ENCODE results near the gene PIEZO1. TPM values are rescaled to one million over a fixed set of nuclear protein-coding genes. Genes with fewer than 3 reads are reported as not detected.
A peak's percentile ranks its signal among the peaks of the same experiment; 100 is the strongest.

PIEZO1 gene
- polyA plus RNA-seq, 1 of the 3 experiments (the other 2 are of a cell fraction): 184 TPM

GRCh38 chr16:88681084-88681680, 103.8 kb downstream of the PIEZO1 start:
- Histone ChIP-seq H2AFZ (ENCODE audit: low read depth) (no peak overlapping the region), H3K4me2 (no peak overlapping the region), H3K27me3 (ENCODE audit: insufficient read depth) (no peaks in the 10 kb centered on the region), H4K20me1 (ENCODE audit: insufficient read depth) (no peaks in the 10 kb centered on the region), H3K4me1 (ENCODE audit: control insufficient read depth in 1 of 2, insufficient read depth in 2 of 2, low read depth in 1 of 2, low read length in 1 of 2) (peaks cover 5 to 10% of the 10 kb centered on the region in 2 experiments; a peak in 2 of 4 replicates), H3K9me3 (no peaks in the 10 kb centered on the region), H3K9ac (no peak overlapping the region), H3K4me3 (ENCODE audit: low read depth in 2 of 2, low read length in 1 of 2) (no peak overlapping the region), H3K27ac (ENCODE audit: low read depth in 2 of 2, low read length in 1 of 2) (no peak overlapping the region), H3K9me2 (no peaks in the 10 kb centered on the region), H3K36me3 (replicated peaks in 1 of 2; ENCODE audit: control insufficient read depth in 1 of 2, insufficient read depth in 2 of 2, low read length in 1 of 2) (no peaks in the 10 kb centered on the region), H3F3A (replicated peaks; ENCODE audit: insufficient read depth) (peaks cover 5% of the 10 kb centered on the region), H3K79me2 (ENCODE audit: insufficient read depth) (no peaks in the 10 kb centered on the region)
- ChIA-PET CTCF (interaction anchor here (1.8 kb wide), 1 partner anchor 28 kb away, joined by 3 read pairs; no protein-coding TSS in a partner anchor), POLR2A (no interaction called here)
- TF ChIP-seq TCF12 (IDR thresholded peaks at IDR 0.05) (no peak), CTCF (IDR thresholded peaks at IDR 0.05) (peak; percentile 26; the same call in 1 of the 2 replicates)
- 61% methylated on average over 15 of the region's 31 CpGs for WGBS (ENCODE audit: low lambda C conversion rate)
- DNase-seq: peak; percentile 41

GRCh38 chr16:88680554-88681083, 104.4 kb downstream of the PIEZO1 start:
- H3K9ac ChIP-seq: no peak overlapping the region
- H2AFZ ChIP-seq (ENCODE audit: low read depth): no peak overlapping the region
- H3K79me2 ChIP-seq (ENCODE audit: insufficient read depth): no peaks in the 10 kb centered on the region
- H3K9me2 ChIP-seq: no peaks in the 10 kb centered on the region
- H3K4me2 ChIP-seq: no peak overlapping the region
- no peaks in the 10 kb centered on the region for H4K20me1 ChIP-seq (ENCODE audit: insufficient read depth)
- no peaks in the 10 kb centered on the region for H3K27me3 ChIP-seq (ENCODE audit: insufficient read depth)
- H3F3A ChIP-seq (replicated peaks; ENCODE audit: insufficient read depth): peaks cover 5% of the 10 kb centered on the region
- POLR2A ChIA-PET: no interaction called here
- H3K4me1 ChIP-seq (ENCODE audit: control insufficient read depth in 1 of 2, insufficient read depth in 2 of 2, low read depth in 1 of 2, low read length in 1 of 2): peaks cover 0 to 7% of the 10 kb centered on the region in 2 experiments; a peak in 1 of 4 replicates
- no peak overlapping the region for H3K4me3 ChIP-seq (ENCODE audit: low read depth in 2 of 2, low read length in 1 of 2)
- TF ChIP-seq GABPA (IDR thresholded peaks at IDR 0.05; ENCODE audit: low read depth): no peak
- TF ChIP-seq FOXM1 (IDR thresholded peaks at IDR 0.05; ENCODE audit: low read depth): no peak
- no peak for TF ChIP-seq MXI1 (IDR thresholded peaks at IDR 0.05; ENCODE audit: low read depth, low read length)
- TF ChIP-seq RCOR1 (IDR thresholded peaks at IDR 0.05; ENCODE audit: low read length): no peak
- no peak for TF ChIP-seq USF1 (IDR thresholded peaks at IDR 0.05; ENCODE audit: borderline replicate concordance, low read depth)
- no peak for TF ChIP-seq YY1 (IDR thresholded peaks at IDR 0.05; ENCODE audit: low read depth)
- 88% methylated on average over 5 of the region's 5 CpGs for WGBS (ENCODE audit: low lambda C conversion rate)
- H3K27ac ChIP-seq (ENCODE audit: low read depth in 2 of 2, low read length in 1 of 2): no peak overlapping the region
- CTCF ChIA-PET: interaction anchor here (1.8 kb wide), 1 partner anchor 27 kb away, joined by 3 read pairs; no protein-coding TSS in a partner anchor
- no peaks in the 10 kb centered on the region for H3K36me3 ChIP-seq (replicated peaks in 1 of 2; ENCODE audit: control insufficient read depth in 1 of 2, insufficient read depth in 2 of 2, low read length in 1 of 2)
- DNase-seq: no peak
- H3K9me3 ChIP-seq: no peaks in the 10 kb centered on the region

All from SK-N-SH (cell line).